IPS-18a (cell line): ENCODE data around the gene RANBP9.

Experiments
- H3K27ac ChIP-seq: one replicate; pipeline ENCODE4 v1.5.1; 2013; ENCODE audit warnings: low read length
- H3K27me3 ChIP-seq: one replicate; pipeline ENCODE4 v1.6.1; 2013; ENCODE audit warnings: mild to moderate bottlenecking, low read length; ENCODE audit not compliant: control insufficient read depth, insufficient read depth
- H3K36me3 ChIP-seq: one replicate; pipeline ENCODE4 v1.6.1; 2013; ENCODE audit warnings: low read depth, low read length; ENCODE audit not compliant: control insufficient read depth
- H3K4me1 ChIP-seq: one replicate; pipeline ENCODE4 v1.6.1; 2013; ENCODE audit warnings: low read depth, low read length; ENCODE audit not compliant: control insufficient read depth
- H3K4me3 ChIP-seq: one replicate; pipeline ENCODE4 v1.5.1; 2013; ENCODE audit warnings: low read length
- H3K9ac ChIP-seq: one replicate; pipeline ENCODE4 v1.6.1; 2013; ENCODE audit warnings: mild to moderate bottlenecking, low read length, moderate library complexity
- H3K9me3 ChIP-seq: one replicate; pipeline ENCODE4 v1.6.1; 2013; ENCODE audit warnings: low read depth, low read length; ENCODE audit not compliant: control insufficient read depth

RANBP9 gene

GRCh38 chr6:13662651-13663334 is 48.8 kb downstream of the RANBP9 start:
- H3K4me1 ChIP-seq: peaks cover 15% of the 10 kb centered on the region
- no peaks in the 10 kb centered on the region for H3K9me3 ChIP-seq
- no peaks in the 10 kb centered on the region for H3K27me3 ChIP-seq
- no peaks in the 10 kb centered on the region for H3K36me3 ChIP-seq
- peak overlapping the region; percentile 61 for H3K27ac ChIP-seq
- no peak overlapping the region for H3K4me3 ChIP-seq
- H3K9ac ChIP-seq: no peak overlapping the region

- H3K9ac ChIP-seq: no peak overlapping the region
- no peak overlapping the region for H3K4me3 ChIP-seq
- no peak overlapping the region for H3K27ac ChIP-seq
- H3K4me1 ChIP-seq: peaks cover 15% of the 10 kb centered on the region
- no peaks in the 10 kb centered on the region for H3K36me3 ChIP-seq
- no peaks in the 10 kb centered on the region for H3K9me3 ChIP-seq
- H3K27me3 ChIP-seq: no peaks in the 10 kb centered on the region
Observed at GRCh38 chr6:13661647-13662046, 50.0 kb downstream of the RANBP9 start.

GRCh38 chr6:13660893-13661292 is 50.7 kb downstream of the RANBP9 start:
- Histone ChIP-seq H3K4me1 (peaks cover 15% of the 10 kb centered on the region), H3K9me3 (no peaks in the 10 kb centered on the region), H3K27me3 (no peaks in the 10 kb centered on the region), H3K4me3 (no peak overlapping the region), H3K9ac (no peak overlapping the region), H3K36me3 (peaks cover under 1% of the 10 kb centered on the region), H3K27ac (no peak overlapping the region)

GRCh38 chr6:13660273-13660672 is 51.4 kb downstream of the RANBP9 start:
- Histone ChIP-seq H3K4me1 (peaks cover 18% of the 10 kb centered on the region), H3K36me3 (peaks cover 3% of the 10 kb centered on the region), H3K4me3 (no peak overlapping the region), H3K27ac (no peak overlapping the region), H3K9ac (no peak overlapping the region), H3K9me3 (no peaks in the 10 kb centered on the region), H3K27me3 (no peaks in the 10 kb centered on the region)

- H3K9ac ChIP-seq: peak overlapping the region; percentile 22
- H3K4me3 ChIP-seq: no peak overlapping the region
- no peaks in the 10 kb centered on the region for H3K9me3 ChIP-seq
- H3K27ac ChIP-seq: no peak overlapping the region
- H3K36me3 ChIP-seq: peaks cover 3% of the 10 kb centered on the region
- peaks cover 3% of the 10 kb centered on the region for H3K4me1 ChIP-seq
- no peaks in the 10 kb centered on the region for H3K27me3 ChIP-seq
Observed at GRCh38 chr6:13655700-13656099, 55.9 kb downstream of the RANBP9 start.

- no peaks in the 10 kb centered on the region for H3K9me3 ChIP-seq
- H3K36me3 ChIP-seq: peaks cover 3% of the 10 kb centered on the region
- no peak overlapping the region for H3K27ac ChIP-seq
- H3K4me3 ChIP-seq: no peak overlapping the region
- H3K9ac ChIP-seq: no peak overlapping the region
- no peaks in the 10 kb centered on the region for H3K27me3 ChIP-seq
- peaks cover 3% of the 10 kb centered on the region for H3K4me1 ChIP-seq
Observed at GRCh38 chr6:13654496-13654895, 57.1 kb downstream of the RANBP9 start.

- peaks cover 3% of the 10 kb centered on the region for H3K36me3 ChIP-seq
- no peaks in the 10 kb centered on the region for H3K27me3 ChIP-seq
- H3K9me3 ChIP-seq: no peaks in the 10 kb centered on the region
- H3K4me3 ChIP-seq: no peak overlapping the region
- no peak overlapping the region for H3K9ac ChIP-seq
- no peak overlapping the region for H3K27ac ChIP-seq
- H3K4me1 ChIP-seq: peaks cover 3% of the 10 kb centered on the region
Observed at GRCh38 chr6:13653296-13653695, 58.3 kb downstream of the RANBP9 start.

- no peaks in the 10 kb centered on the region for H3K27me3 ChIP-seq
- no peaks in the 10 kb centered on the region for H3K9me3 ChIP-seq
- H3K9ac ChIP-seq: no peak overlapping the region
- H3K4me1 ChIP-seq: no peaks in the 10 kb centered on the region
- H3K4me3 ChIP-seq: no peak overlapping the region
- no peak overlapping the region for H3K27ac ChIP-seq
- H3K36me3 ChIP-seq: no peaks in the 10 kb centered on the region
Observed at GRCh38 chr6:13649393-13649792, 62.2 kb downstream of the RANBP9 start.

GRCh38 chr6:13648850-13649249 is 62.8 kb downstream of the RANBP9 start:
- Histone ChIP-seq H3K9me3 (no peaks in the 10 kb centered on the region), H3K27ac (no peak overlapping the region), H3K36me3 (no peaks in the 10 kb centered on the region), H3K27me3 (no peaks in the 10 kb centered on the region), H3K4me3 (no peak overlapping the region), H3K4me1 (no peaks in the 10 kb centered on the region), H3K9ac (no peak overlapping the region)

GRCh38 chr6:13643125-13643524 is 68.5 kb downstream of the RANBP9 start:
- Histone ChIP-seq H3K4me1 (no peaks in the 10 kb centered on the region), H3K4me3 (no peak overlapping the region), H3K36me3 (peaks cover 6% of the 10 kb centered on the region), H3K27me3 (no peaks in the 10 kb centered on the region), H3K27ac (no peak overlapping the region), H3K9me3 (no peaks in the 10 kb centered on the region), H3K9ac (no peak overlapping the region)

GRCh38 chr6:13641315-13641714 is 70.3 kb downstream of the RANBP9 start:
- Histone ChIP-seq H3K36me3 (peaks cover 21% of the 10 kb centered on the region), H3K4me3 (no peak overlapping the region), H3K4me1 (peaks cover 13% of the 10 kb centered on the region), H3K27me3 (no peaks in the 10 kb centered on the region), H3K27ac (no peak overlapping the region), H3K9ac (no peak overlapping the region), H3K9me3 (no peaks in the 10 kb centered on the region)

- Histone ChIP-seq H3K9ac (no peak overlapping the region), H3K36me3 (peaks cover 21% of the 10 kb centered on the region), H3K27me3 (no peaks in the 10 kb centered on the region), H3K9me3 (no peaks in the 10 kb centered on the region), H3K4me3 (no peak overlapping the region), H3K4me1 (peaks cover 22% of the 10 kb centered on the region), H3K27ac (no peak overlapping the region)
Observed at GRCh38 chr6:13638626-13639025, 73.0 kb downstream of the RANBP9 start.
